ENCODE measurements around the gene ILDR1.

- no peak for TF ChIP-seq CTCF (IDR thresholded peaks at IDR 0.05; ENCODE audit: poor library complexity, severe bottlenecking)
- no peak for TF ChIP-seq REST (IDR thresholded peaks at IDR 0.05; ENCODE audit: borderline replicate concordance)
- no peak for TF ChIP-seq EP300 (conservative IDR thresholded peaks at IDR 0.05; ENCODE audit: poor library complexity, severe bottlenecking)
- no peak for TF ChIP-seq RAD21 (conservative IDR thresholded peaks at IDR 0.05)
- TF ChIP-seq EZH2 (IDR thresholded peaks at IDR 0.05; ENCODE audit: borderline replicate concordance, insufficient read depth, low read length, poor library complexity, severe bottlenecking): no peak
- TF ChIP-seq POLR2AphosphoS5 (IDR thresholded peaks at IDR 0.05): no peak
- no peak for TF ChIP-seq MXI1 (conservative IDR thresholded peaks at IDR 0.05; ENCODE audit: poor library complexity, severe bottlenecking)
- no peak for TF ChIP-seq SMC3 (conservative IDR thresholded peaks at IDR 0.05; ENCODE audit: poor library complexity)
- TF ChIP-seq TAF1 (IDR thresholded peaks at IDR 0.05; ENCODE audit: low read depth): no peak
Observed at GRCh38 chr3:121962443-121962842, 59.6 kb downstream of the ILDR1 start.

Measured in neural cell (in vitro differentiated cells).